MV-4-11 (cell line): ENCODE measurements around the gene ZNF605.
"Not testable (repeated sequence)": the region's sequence is repeated elsewhere in the genome, so short reads cannot be mapped to it uniquely, and the experiment has no call there.

Experiments
- DNase-seq: peaks from one replicate; lab custom pipeline; 2025; lab: John Stamatoyannopoulos, UW

Gene ZNF605

DNA sequence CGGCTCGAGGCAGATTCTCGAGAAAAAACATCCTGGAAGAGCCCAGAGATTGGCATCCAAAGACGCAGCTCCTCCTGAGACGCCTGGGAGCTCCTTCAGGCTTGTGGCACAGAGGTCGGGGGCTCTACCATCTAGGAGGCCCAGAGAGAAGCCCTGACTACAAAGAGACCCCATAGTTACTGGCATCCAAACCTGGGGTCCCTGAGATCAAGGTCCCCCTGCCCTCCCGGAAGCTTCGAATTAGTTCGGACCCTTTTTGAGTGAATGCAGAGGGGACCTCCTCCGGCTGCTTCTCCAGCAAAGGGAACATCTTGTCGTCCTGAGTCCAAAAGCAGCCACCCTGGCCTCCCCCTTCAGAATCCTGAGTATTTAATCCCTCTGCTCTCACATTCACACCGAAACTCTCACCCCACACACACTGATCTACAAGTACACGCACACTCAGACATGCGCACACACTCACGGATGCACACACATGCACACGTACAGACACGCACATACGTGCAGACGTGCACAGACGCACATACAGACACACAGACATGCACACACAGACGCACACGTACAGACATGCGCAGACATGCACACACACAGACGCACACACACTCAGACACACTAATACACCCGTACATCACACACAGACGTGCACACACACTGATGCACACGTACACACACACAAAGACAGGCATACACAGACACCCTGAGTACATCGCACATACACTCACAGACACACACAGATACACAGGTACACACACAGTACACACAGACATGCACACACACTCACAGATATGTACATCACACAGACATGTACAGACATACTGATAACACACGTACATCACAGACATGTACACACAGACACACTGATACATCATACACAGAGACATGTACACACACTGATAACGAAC is 5.9 kb downstream of the ZNF605 start:
- no peak for DNase-seq

DNA sequence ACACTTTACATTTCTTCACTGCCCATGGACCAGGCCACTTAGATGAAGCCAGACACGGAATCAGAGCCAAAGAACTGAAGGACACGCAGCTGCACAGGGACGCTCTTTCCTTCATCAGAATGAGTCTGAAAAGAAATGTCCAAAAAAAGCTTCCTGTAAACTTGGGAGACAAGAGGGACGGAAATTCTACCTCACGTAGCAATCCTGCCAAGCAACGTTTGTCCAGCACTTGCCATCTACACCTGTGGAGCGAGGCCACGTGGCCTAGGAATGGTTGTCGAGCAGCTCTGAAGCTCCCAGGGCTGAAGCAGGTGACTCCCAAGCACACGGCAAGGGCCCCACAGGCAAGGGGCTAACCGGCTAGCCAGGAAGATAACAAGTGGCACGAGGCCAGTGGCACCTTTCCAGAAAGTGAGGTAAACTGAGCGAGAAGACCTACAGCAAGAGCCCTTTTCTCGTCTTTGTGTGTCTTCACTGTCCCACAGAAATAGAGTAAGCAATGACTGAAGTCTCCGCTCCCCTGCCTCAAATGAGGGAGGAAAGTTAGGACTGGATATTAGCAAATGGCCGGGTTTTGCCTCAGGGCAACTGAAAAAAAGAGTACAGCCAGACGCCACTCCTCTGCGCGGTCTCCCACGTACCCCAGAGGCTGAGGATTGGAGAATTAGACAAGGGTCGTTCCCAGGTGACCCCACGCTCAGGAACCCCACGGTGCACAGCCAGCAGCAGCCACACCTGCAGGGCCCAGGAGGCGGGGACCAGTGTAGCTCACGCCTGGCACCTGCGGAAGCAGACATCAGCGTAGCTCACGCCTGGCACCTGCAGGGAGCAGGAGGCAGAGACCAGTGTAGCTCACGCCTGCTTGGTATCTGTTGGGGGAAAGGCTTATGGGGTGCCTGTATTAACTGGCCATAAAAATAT is 7.7 kb downstream of the ZNF605 start:
- no peak for DNase-seq

DNA sequence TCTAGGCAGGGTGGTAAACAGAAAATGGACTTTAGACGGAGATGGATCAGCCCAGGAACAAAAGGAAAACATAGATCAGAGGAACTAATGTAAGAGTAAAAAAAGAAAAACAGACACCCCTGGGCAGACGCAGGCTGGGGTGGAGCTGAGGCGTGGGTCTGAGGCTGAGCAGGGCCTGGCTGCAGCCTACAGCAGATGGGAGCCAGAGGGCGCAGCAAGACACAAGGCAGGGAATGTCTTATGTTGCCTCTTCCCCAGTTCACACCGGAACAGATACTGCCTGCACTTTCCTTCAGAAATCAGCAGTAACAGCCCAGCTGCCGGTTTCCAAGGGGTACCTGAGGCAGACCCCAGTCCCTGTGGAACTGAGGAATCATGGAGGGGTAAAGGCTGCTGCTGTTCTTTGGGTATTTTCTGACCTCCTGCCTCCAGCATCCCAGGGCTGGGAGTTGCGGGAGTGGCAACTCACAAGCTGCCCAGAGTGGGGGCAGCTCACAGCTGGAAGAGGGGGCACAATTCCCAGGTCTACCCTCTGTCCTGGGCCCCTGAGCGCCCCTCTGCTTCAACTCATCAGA is 9.8 kb downstream of the ZNF605 start:
- DNase-seq = no peak

DNA sequence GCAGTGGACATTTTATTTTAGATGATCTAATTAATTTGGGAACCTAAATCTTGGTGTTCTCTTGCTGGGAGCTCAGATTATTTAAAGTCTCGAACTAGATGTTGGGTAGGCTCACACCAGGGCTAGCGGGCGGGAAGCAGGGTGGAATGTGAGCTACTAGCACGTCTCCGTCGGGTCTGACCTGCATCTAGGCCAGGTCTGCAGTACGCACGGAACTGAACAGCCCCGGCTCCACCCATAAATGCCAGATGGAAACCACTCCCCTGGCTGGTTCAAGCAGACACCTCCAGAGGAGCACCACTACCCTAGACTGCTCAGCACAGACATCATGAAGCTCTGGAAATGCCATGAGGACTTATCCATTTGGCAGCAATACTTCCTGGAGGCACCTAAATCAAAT is 10.3 kb downstream of the ZNF605 start:
- no peak for DNase-seq

DNA sequence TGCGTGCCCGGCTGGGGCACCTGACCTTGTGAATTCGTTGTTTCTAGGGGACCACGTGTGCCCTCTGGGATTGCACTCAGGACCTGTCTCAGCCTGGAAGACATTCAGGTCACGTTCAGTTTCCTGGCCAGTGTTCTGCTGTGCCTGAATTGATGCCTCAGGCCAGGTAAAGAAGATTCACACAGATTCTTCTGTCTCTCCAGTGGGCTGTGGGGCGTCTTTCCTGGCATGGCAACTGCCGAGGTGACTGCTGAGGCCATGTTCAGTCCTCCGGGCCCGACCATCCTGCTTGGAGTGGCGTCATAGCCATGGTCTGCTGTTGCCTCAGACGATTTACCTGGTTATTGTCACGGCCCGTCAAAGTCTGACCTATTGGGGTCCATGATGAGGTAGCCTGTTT is 13.5 kb downstream of the ZNF605 start:
- no peak for DNase-seq

DNA sequence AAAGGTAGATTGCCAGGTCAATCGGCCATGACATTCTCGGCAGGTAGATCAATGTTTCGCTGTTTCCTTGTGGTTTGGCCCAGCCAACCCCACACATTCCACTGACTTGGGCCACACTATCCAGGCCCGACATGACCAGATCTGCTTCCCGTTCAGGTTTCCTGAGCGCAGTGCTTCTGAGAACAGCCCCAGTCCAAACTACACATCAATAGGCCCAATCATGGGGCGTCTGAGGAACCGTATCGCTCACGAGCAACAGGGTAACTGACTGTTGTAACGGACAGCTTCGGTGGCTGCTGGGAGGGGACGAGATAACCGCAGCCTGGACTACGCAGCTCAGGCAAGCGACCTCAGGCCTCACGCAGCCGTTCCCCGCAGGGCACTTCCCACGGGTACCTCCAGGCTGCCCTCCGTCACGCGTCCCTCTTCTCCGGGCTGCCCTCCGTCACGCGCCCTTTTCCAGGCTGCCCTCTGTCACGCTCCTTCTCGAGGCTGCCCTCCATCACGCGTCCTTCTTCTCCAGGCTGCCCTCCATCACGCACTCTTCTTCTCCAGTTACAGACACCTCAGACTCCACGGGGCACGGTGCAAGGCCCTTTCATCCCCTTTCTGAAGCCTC is 14.7 kb downstream of the ZNF605 start:
- DNase-seq = no peak

DNA sequence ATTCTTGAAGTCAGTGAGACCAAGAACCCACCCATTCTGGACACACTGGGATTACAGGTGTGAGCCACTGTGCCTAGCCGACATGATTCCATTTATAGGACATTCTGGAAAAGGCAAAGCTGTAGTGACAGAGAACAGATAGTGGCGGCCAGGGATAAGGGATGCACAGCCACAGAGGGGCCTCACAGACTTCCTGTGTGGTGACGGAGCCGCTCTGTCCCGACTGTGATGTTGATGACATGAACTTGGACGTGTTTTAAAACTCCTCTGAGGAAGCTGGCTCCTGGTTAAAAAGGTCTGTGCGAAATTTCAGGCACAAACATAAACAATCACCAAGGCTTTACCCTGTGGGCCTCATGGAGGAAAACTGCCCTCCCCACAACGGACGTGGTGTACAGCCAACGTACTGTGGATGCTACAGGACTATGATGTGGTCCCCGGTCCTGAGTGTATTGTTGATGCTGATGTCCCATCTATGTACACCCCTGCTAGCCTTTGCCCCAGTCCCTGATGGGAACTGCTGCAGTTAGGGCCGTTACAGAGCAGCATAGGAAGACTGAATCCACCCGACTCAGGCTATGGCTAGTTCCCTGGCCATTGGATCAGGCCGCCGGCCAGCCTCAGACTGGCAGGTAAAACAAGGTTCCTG is 15.9 kb downstream of the ZNF605 start:
- no peak for DNase-seq

DNA sequence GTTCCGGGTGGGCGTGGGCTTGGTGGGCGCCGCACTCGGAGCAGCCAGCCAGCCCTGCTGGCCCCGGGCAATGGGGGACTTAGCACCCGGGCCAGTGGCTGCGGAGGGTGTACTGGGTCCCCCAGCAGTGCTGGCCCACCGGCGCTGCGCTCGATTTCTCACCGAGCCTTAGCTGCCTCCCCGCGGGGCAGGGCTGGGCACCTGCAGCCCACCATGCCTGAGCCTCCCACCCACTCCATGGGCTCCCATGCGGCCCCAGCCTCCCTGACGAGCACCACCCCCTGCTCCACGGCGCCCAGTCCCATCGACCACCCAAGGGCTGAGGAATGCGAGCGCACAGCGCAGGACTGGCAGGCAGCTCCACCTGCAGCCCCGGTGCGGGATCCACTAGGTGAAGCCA is 17.3 kb downstream of the ZNF605 start:
- DNase-seq = not testable (repeated sequence)

DNA sequence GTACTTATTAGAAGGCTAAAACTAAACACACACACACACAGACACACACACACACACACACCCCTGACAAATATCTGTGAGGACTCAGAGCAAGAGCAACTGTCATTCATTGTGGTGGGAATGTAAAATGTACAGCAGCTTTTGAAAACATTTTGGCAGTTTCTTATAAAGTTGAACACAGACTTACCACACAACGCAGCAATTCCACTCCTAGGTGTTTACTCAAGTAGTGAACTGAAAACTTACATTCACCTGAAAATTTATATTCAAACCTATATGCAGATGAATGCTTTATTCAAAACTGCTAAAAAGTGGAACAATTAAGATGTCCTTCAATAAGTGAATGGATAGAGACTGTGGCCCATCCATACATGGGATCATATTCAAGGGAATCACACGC is 18.6 kb downstream of the ZNF605 start:
- no peak for DNase-seq

DNA sequence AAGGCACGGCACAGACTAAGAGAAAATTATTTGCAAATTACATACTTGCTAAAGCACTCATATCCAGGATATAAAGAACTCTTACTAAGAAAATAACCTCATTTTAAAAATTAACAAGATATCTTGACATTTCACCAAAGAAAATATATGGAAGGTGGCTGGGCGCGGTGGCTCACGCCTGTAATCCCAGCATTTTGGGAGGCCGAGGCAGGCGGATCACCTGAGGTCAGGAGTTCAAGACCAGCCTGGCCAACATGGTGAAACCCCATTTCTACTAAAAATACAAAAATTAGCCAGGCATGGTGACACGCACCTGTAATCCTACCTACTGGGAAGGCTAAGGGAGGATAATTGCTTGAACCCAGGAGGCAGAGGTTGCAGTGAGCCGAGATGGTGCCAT is 19.2 kb downstream of the ZNF605 start:
- DNase-seq = not testable (repeated sequence)

DNA sequence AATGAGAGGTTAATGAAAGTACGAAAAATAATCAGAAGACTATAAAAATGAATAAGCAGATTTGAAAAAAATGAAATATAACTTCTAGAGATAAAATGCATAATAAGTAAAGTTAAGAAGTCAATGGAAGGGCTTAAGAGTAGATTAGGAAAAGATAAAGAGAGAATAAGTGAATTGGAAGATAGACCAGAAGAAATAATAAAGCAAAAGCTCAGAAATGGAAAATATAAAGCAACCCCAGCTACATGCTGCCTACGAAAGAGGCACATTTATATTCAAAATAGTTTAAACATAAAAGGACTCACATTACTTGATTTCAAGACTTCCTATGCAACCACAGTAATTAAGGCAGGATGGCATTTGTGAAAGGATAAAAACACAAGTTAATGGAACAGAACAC is 19.9 kb downstream of the ZNF605 start:
- DNase-seq = no peak

DNA sequence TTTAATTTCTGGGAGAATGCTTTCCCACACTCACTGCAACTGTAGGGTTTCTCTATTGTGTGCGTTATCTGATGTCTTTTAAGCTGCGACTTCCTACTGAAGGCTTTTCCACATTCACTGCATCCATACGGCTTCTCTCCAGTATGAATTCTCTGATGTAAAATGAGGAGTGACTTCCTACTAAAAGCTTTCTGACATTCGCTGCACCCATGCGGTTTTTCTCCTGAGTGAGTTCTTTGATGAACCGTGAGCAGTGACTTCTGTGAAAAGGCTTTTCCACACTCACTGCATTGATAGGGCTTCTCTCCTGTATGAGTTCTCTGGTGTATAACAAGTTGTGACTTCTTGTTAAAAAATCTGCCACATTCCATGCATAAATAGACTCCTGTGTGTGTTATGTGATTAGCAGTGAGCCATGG is 29.7 kb downstream of the ZNF605 start:
- no peak for DNase-seq

DNA sequence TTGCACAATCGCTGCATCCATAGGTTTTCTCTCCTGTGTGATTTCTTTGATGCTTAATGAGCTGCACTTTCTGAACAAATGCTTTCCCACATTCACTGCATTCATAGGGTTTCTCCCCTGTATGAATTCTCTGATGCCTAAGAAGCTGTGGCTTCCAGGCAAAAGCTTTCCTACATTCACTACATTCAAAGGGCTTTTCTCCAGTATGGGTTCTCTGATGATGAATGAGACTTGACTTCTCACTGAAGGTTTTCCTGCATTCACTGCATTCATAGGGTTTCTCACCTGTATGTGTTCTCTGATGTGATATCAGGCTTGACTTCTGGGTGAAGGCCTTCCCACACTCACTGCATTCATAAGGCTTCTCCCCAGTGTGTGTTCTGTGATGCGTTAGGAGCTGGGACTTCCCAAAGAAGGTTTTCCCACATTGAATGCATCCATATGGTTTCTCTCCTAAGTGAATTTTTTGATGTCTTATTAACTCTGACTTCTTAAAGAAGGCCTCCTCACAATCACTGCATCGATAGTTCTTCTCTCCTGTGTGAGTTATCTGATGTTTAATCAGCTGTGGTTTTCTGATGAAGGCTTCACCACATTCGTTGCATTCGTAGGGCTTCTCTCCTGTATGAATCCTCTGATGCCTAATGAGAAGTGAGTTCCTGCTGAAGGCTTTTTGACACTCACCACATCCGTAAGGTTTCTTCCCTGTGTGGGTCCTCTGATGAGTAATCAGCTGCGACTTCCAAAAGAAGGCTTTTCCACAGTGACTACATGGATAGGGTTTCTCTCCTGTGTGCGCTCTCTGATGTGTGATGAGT is 30.3 kb downstream of the ZNF605 start:
- no peak for DNase-seq

DNA sequence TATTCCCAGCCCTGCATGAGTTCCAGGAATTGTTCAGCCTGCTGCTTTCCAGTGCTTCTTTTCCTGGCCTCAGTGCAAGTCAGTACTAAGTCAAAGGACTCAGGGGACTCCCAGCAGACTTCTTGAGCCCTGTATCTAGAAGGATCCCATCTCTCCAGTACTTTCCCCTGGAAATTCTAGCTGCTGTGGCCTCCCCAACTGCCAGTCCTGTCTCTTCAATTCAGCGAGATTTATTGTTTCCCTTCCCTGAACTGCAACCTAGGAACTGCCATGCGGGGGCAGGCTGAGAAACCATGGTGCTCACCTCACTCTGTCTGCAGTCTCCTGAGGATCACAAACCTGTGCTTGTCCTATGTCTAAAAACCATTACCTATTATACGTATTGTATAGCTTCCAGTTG is 31.8 kb downstream of the ZNF605 start:
- DNase-seq = no peak

DNA sequence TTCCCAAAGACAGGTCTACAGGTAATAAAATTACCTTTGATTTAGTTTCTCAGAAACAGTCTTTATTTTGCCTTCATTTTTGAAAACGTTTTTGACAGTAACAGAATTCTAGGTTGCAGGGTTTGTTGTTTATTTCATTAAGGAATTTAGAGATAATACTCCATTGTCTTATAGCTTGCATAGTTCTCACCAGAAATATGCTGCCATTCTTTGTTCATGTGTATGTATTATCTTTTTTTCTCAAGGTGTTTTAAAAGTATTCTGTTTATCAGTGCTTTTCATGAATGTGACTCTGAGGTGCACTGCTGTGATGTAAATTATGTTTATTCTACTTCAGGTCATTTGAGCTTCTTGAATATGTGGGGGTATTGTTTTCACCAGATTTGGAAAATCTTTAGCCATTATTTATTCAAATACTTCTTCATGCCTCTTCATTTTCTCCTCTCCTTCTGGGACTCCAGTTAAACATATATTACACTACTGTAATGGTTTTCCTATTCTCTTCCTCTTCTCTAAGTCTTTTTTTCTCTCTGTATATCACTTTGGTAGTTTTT is 32.7 kb downstream of the ZNF605 start:
- no peak for DNase-seq

DNA sequence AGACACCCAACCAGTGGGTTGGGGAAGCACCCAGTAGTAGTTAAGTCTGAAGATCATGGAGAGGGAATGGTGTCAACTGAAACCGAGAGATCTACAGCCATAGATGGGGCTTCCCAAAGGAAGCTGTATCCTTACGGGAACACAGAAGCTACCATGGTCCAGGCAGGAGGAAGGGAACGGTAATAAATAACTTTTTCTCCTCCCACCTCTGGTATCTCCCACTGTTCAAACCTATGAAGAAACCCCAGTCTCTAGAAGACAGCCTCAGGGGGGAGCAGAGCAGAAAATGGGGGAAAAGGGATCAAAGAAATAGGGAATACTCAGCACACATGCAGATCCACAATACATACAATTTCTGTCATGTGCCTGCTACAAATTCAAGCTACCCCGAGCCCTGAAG is 33.4 kb downstream of the ZNF605 start:
- no peak for DNase-seq

DNA sequence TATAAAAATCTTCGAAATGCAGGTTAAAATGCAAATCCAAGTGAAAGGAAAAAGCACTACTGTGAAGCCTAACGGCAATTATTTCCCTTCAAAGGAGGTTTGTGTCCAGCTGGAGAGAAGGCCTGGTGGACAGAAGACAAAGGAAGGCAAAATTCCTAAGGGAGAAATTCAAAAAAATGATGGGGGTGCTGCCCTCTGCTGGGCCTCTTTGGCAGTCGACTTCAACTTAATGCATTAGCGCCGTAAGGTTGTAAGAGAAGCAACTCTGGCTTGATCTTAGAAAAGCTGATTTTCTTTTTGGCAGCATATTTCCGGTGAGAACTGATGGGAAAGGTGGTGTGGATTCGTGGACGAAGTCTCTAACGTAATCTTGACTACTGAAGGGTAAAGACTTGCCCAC is 34.4 kb downstream of the ZNF605 start:
- DNase-seq = no peak

DNA sequence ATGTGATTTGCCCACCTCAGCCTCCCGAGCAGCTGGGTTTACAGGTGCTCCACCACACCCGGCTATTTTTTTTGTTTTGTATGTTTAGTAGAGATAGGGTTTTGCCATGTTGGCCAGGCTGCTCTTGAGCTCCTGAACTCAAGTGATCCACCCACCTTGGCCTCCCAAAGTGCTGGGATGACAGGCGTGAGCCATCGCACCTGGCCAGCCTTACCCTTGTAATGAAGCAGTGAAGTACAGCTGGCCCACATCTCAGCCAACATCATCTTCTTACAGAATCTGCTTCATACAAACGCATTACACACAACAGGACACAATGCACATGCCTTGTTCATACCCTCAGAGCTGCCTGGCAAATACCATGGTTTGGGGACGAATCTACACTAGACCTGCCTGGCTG is 37.4 kb downstream of the ZNF605 start:
- DNase-seq = no peak

DNA sequence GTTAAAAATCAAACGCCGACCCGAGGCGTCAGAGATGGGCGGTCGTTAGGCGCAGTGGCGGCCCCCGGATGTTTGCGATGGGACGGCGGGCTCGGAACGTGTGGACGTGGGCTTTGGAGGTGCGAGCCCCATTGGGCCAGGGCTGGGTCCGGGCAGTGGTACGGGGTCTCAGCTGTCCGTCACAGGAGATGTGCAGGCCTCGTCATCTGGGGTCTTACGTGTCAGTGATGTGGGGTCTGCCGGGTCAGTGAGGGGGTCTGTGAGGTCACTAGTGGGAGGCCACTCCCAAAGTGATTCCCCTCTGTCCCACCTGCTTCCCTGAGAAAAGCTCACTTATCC is 47.1 kb downstream of the ZNF605 start:
- DNase-seq = no peak

DNA sequence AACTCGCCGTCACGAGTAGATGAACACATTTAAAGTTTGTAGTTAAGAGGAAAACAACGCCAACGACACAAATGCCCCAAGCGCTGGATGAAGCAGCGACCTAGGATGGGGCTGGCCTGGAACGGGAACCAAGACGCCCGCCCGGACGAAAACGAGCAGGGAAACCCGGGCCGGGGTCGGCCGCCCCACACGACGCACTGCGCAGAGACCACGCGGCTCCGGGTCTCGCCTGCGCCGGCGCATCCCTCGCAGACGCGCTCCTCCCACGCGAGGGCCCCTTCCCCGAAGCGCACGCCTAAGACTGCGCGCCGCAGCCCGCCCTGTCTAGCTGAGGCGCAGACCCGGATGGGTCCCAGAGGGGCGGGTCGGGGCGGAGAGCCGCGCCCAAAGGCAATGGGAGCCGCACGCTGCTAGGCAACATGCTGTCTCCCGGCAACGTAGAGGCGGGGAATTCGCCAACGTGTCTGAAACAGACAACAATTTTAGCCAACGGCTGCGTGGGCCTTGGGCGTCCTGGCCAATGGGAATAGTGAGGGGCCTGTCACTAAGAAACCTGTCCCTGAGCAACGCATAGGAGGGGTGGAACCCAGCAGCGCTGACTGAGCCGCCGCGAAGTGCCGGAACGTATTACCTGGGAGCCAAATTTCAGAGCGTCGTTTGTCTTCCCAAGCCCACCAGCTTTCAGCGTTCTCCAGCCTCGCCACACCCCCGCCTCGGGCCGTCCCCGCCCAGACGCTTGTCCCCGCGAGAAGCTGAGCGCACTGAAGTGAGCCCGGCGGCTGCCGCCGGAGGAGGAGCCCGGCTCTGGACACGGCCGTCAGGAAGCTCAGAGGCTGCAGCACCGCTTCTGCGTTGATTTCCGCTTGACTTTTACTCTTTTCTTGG is 47.7 kb downstream of the ZNF605 start:
- DNase-seq = no peak
